GOT3 (cell line): ENCODE data around the gene ZNF346.
"Not testable (repeated sequence)": the region's sequence is repeated elsewhere in the genome, so short reads cannot be mapped to it uniquely, and the experiment has no call there.

Source experiments
- DNase-seq: peaks from one replicate; lab custom pipeline; 2025; ENCODE audit warnings: mixed read lengths; lab: John Stamatoyannopoulos, UW

The ZNF346 gene

DNA sequence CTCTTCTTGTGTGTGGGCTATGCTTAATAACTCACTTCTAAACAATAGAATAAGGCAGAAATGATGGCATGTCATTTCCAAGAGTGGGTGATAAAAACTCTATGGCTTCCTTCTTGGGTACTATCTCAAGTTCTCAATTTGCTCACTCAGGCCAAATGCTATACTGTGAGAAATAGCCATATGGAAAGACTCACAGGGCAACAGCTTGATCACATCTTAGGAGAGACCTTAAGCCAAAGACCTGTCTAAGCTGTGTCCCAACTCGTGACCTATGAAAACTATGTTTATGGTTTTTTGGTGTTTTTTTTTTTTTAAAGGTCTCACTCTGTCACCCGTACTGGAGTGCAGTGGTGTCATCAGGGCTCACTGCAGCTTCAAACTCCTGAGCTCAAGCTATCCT lies 13.8 kb upstream of the ZNF346 start:
- no peak for DNase-seq

DNA sequence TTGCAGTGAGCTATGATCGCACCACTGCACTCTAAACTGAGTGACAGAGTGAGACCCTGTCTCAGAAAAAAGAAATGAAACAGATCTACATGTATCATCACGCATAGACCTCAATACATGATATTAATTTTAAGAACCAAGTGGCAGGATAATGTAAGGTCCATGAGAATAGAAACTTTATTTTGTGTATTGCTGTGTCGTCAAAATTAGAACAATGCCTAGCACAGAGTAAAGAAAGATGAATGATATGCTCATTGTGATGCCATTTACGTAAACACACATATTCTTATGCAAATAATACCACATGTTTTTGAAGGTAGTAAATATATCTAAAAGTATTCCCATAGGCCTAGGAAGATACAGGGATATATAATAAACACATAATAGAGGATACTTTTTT lies 12.3 kb upstream of the ZNF346 start:
- DNase-seq, result no peak

DNA sequence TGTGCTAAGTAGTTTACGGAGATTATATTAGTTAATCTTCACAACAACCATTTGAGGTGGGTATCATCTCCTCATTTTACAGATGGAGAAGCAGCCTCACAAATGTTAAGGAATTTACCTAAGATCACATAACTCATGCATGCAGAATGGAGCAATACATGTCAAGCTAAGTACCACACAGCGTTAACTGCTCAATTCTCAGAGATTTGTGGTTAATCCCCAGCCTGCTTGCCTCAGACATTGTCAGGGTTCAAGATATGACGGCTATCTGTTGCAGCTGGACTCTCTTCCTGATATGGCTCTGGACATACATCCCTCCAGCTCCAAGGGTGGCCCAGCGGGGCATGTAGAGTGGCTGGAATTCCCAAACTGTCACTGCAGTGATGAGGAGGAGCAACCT lies 7.3 kb upstream of the ZNF346 start:
- DNase-seq, result no peak

DNA sequence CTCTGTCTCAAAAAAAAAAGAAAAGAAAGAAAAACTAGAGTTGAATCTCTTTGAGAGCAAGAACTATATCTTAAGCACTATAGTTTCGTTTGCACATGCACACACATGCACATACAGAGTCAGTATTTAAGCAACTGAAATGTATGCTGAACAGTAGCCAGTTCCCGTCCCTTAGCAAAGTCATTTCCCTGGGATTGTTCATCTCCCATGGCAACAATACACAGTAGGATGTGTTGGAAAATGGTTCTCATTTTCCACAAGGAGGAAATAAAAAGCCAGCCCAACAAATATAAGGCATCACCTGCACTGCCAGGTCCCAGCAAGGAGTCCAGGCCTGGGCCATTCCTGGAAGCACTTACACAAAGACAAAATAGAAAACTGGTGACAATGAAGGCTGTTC lies 4.2 kb upstream of the ZNF346 start:
- DNase-seq, result no peak

DNA sequence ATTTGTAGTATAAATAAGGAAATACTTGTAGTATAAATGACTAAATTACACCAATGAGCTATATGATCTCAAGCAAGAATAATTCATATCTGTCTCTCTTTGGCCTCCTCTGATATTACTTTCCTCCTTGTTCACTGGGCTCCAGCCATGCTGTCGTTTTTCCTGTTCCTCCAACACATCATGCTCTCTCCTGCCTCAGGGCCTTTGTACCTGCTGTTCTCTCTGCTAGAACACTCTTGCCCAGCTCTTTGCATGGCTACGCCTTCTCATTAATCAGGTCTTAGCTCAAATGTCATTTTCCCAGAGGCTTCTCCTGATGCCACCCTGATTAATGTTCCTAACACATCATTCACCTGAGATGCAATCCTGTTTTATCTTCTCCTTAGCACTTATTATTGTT lies 2.5 kb upstream of the ZNF346 start:
- DNase-seq, result no peak

DNA sequence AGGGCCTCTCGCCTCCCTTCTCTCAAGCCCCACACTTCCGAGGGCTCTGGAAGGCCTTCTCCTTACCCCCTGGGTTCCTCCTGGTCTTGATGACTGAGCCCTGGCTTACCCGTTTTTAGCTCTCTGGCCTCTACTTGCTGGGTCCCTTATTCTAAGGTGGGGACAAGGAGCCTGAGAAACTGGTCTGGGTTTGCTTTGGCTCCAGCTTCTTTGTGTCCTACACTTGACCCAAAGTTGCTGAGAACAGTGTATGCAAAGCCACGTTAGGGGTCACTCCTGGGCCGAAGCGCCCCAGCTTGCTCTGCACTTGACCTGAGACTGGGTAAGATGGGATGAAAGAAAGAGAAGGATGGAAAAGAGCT lies 788 bp downstream of the ZNF346 start:
- DNase-seq, result no peak

DNA sequence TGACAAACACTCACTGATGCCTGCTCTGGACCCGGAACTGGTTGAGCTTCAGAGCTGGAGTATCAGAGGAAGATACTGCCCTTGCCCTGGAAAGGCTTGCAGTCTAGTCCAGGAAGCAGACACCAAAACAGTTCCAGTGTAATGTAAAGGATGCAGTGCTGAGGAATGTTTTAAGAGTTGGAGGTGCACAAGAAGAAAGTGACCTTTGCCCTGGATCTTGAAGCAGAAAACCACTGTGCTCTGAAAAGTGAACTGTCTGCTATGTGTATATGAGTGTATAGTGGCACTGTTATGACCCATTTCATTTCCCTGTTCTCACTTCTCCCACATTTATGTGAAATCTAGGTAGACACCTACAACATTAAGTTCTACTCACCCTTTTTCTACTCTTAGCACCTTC lies 2.1 kb downstream of the ZNF346 start:
- no peak for DNase-seq

DNA sequence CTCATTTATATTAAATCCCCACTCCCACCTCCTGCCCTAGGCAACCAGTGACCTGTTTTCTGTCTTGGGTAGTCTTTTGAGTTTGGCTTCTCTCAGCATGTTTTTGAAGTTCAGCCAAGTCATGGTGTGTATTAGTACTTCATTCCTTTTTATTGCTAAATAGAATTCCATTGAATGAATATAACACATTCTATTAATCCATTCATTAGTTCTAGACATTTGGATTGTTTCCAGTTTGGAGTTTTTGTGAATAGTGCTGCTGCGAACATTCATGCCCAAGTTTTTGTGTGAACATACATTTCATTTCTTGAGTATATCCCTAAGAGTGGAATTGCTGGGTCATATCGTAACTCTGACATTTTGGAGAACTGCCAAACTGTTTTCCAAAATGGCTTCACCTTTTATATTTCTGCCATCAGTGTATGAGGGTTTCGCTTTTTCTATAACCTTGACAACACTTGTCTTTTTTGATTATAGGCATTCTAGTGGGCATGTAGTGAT lies 2.7 kb downstream of the ZNF346 start:
- DNase-seq, result no peak

DNA sequence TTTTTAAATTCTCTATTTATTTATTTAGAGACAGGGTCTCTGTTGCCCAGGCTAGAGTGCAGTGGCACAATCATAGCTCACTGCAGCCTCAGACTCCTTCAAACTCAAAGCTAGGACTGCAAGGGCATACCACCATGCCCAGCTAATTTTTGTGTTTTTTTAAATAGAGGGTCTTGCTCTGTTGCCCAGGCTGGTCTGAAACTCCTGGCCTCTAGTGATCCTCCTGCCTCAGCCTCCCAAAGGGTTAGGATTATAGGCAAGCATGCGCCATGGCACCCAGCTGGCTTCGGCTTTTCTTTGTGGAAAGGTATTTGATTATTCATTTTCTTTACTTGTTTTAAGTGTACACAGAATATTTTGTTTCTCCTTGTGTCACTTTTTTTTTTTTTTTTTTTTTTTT lies 5.2 kb downstream of the ZNF346 start:
- no peak for DNase-seq

DNA sequence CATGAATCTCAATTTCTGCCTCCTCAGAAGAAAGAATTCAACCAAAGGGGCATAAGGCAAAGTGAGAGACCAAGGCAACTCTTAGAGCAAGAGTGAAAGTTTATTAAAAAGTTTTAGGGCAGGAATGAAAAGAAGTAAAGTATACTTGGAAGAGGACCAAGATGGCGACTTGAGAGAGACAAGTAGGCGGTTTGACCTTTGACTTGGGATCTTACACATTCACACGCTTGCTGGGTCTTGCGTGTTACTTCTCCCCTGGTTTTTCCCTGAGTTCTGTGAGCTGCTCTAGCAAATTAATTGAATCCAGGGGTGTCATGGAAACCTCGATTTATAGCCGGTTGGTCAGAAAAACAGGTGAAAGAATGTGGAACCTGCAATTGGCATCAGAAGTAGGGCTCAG lies 7.0 kb downstream of the ZNF346 start:
- DNase-seq, result no peak

DNA sequence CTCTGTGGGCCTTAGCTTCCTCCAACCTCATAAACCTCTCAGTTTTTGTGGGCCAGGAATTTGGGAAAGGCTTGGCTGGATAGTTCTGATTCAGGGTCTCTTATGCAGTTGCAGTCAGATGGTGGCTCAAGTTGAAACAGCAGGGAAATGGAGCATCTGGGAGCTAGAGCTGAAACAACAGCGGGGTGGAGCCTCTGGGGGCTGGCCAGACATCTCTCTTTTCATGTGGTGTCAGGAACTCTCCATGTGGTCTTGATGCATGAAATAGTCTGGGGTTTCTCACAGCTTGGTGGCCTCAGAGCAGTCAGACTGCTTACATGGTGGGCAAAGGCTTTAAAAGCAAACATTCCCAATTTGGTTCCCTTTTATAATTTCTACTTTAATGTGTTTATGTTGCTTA lies 13.5 kb downstream of the ZNF346 start:
- DNase-seq, result no peak

DNA sequence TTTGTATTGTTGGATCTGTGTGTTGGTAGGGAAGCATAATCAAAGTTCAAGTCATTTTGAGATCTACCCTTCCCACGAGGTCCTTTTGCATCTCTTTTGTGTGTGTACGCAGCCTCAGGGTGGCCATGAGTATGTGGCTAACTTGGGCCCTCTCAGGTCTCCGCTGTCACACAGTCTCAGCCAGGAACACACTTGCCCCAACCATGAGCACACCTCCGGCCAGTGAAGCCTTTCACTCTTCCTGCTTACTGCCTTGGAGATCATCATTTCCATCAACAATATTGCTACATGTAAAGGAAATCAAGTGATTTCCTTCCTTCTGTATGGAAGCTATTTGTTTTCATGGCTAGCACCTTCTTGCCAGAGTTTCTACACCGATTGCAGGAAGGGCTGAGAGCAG lies 13.9 kb downstream of the ZNF346 start:
- DNase-seq, result no peak

DNA sequence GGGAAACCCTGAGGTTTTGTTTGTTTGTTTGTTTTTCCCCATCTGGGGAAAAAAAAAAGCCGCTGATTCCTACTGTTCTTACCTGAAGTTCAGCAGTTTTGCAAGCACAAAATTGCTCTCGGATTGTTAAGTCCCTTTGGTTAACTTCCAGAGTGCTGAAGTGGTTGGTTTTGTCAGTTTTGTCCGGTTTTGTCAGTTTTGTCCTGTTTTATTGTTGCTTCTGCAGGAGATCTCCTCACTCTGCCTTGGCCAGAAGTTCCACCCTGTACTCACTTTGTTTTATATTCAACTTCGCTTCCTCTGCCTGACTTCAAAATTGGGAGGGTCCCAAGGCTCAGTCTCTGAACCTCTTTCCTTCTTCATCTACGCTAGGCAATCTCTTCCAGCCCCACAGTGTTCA lies 14.4 kb downstream of the ZNF346 start:
- DNase-seq, result no peak

DNA sequence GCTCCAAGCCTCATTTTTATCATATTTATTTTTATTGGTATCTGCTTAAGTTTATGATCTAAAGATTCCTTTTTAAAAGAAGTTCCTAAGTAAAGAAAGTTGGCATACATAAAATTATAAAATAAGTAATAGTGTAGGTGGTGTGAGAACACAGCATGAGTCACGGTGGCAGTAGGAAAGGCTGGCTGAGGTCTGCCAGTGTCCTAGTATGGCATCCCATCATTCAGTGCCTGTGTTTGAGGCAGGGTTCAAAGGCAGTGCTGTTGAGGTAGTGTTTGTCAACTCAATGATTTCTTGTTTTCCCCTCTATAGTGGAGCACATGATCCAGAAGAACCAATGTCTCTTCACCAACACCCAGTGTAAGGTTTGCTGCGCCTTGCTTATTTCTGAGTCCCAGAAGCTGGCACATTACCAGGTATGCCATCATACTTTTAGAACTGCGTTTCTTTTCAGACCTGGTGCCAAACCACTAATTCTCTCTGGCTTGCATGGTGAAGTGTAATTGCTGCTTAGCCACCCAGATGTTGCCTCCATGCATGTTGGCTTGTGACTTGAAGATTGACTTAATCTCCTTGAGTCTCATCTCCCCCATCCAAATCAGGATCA lies 18.4 kb downstream of the ZNF346 start:
- DNase-seq, result no peak

DNA sequence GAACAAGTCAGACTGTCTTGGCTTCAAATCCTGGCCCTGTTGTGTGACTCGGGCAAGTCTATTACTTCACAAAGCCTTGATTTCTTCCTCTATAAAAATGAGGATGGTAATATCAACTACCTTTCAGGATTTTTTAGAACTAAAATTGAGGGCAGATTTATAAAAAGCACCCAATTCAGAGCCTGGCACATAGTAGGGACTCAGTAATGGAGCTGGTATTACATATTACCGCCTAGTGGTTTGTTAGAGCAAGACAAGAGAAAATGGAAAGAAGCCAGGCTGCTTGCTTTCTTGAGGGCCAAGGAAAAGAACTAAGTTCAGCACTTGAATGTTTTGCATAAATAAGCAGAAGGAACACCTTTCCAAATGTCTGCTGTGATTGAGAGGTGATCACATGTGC lies 19.4 kb downstream of the ZNF346 start:
- DNase-seq, result no peak

DNA sequence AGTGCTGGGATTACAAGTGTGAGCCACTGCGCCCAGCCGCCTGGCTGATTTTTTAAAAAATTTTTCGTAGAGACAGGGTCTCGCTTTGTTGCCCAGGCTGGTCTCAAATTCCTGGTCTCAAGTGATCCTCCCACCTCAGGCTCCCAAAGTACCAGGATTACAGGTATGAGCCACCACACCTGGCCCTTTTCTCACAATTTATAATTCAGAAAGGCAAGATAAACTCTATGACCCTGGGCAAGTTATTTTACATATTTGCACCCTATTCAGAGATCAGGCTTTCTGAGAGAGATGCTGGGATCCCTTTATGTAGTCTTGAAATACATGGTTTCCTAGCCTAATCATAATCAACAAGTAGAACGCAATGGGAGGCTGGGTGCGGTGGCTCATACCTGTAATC lies 20.6 kb downstream of the ZNF346 start:
- DNase-seq, result no peak

DNA sequence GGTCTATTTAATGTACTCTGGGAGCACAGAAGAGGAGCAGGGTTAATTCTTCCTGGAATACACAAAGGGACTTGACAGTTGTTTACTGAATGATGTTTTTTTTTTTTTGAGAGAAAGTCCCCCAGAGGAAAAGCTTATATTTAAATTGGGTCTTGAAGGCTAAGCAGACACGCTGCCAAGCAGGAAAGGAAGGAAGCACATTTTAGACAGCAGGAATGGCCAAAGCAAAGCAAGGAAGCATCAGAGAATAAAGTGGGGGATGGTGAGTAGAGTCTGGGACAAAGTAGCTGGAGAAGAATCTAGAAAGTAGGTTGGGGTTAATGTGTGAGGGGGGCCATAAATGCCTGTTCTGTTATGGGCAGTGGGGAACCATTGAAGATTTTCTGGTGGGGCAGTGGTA lies 21.5 kb downstream of the ZNF346 start:
- no peak for DNase-seq

DNA sequence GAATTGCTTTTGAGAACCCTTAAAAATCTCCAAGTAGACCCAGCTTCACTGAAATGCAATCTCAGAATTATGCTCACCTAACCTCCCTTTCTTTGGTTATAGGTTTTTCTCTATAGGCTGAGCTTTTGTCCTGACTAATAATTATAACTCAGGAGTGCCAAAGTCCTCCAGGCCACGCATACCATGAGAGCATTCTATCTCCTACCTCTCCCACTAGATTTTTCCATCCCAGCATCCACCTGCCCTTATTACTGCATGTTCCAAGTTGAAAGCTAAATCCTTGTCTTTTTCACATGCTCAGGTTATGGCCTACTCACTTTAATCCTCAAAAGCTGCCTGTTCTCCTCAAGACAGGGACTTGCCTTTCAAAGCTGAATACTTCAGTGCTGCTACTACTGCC lies 22.1 kb downstream of the ZNF346 start:
- no peak for DNase-seq

DNA sequence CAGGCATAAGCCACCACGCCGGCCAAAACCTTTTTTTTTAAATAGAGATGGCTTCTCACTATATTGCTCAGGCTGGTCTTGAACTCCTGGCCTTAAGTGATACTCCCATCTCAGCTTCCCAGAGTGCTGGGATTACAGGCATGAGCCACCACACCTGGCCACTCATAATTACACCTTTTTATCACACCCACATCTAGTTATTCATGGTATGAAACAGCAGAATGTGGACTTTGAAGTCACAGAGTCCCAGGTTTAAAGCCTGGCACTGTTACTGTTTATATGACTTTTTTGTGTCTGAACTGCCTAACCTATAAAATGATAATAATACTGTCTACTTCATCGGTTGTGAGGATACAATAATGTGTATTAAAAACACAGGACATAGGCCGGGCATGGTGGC lies 23.1 kb downstream of the ZNF346 start:
- no peak for DNase-seq

DNA sequence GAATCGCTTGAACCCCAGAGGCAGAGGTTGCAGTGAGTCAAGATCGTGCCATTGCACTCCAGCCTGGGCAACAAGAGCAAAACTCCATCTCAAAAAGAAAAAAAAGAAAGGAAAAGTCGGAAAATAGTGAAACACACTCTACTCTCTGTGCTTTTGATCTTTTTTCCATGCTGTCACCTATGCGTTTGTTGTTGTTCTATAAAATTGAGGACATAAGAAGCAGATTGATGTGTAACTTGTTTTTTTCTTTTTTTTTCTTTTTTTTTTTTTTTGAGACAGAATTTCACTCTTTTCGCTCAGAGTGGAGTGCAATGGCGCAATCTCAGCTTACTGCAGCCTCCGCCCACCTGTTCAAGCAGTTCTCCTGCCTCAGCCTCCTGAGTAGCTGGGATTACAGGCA lies 26.0 kb downstream of the ZNF346 start:
- DNase-seq, result not testable (repeated sequence)

DNA sequence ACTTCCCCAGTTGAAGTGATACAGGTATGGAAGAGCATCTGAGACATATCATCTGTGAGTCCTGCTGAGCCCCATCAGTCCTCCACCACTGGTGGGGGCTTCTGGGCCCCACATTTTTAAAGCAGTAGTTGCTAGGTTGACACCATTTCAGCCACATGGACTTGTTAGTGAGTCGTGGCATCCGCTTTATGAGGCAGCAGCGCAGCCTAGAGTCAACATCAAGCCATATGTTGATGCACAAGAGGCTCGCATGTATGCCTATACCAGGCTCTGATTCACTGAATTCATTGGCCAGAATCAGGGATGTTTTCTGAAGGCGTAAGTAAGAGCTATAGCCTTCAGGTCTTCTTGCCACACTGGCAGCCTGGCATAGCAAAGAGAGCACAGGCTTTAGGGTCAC lies 26.8 kb downstream of the ZNF346 start:
- DNase-seq, result no peak

DNA sequence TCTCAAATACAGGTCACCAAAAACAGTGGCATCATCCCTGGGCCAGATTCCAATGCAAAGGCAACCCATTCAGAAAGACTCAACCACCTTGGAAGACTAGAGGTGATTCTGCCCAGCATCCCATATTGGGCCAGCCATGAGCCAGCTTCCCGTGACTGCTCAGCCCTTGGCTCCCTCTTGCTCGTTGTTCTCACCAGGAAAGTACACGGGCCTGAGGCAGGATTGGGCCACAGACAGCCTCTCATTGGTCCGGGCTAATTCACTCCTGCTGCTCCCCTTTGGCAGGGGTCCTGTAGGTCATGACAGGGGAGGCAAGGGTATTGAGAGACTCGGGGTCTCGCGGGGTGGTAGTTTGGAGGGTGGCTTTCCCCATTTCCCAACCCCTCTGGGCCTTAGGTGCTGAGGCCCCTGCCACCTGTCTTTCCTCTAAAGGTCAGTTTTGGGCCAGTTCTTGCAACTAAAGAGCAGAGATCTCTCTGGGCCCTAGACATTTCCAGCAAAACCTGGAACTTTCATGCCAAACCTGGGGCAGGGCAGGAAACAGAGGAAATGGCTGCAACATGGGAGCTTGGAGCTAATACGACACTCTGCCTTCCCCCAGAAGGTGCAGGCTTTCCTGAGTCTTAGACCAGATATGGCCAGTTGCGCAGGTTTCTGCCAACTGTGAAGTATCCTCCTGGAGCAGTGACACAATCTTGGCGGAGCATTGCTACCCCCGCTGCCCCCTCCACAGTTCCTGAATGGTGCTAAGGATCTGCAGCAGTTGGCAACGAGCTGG lies 42.2 kb downstream of the ZNF346 start:
- DNase-seq, result no peak

DNA sequence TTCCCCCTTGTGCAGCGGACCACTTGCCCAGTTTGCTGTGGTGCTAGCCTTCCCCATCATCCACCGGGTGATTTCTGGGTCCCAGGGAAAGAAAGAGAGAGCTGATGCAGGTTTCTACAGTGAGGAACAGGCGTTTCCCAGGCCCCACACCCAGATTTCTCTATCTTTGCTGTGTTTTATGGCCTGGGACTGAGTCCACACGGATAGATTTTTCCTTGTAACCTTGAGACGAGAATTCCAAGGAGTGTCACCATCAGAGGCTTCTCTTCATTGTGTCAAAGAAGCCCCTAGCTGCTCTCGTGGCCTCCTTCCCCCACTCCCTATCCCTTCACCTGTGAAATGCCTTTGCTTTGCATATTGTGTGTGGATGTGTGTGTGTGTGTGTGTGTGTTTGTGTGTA lies 43.0 kb downstream of the ZNF346 start:
- DNase-seq, result no peak

DNA sequence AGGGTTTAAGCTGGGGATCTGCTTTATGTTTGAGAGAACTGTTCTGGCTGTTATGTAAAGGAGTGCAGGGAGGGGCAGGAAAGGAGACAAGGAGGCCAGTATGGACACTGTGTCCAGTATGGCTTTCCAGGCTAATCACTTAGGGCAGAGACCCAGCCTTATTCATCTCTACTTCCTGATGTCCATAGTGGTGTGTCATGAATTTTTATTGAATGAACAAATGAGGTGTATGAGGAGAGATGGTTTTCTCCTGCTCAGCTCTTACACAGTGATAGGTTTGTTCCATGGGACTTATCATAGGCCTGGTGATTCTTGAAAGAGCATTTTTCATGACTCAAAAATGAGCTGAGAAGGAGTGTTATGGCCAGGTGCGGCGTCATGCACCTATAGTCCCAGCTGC lies 43.7 kb downstream of the ZNF346 start:
- no peak for DNase-seq
